Testis (tissue), 2 donors: ENCODE measurements around the gene SEZ6.

ENCODE experiments used
- CTCF ChIP-seq, 3 experiments: fragments of 450-650 bp in 2 of 3; fragments of 200-600 bp in 1 of 3; sonication (generic) in 1 of 3; IDR thresholded peaks; one replicate each; pipeline ENCODE4 v1.5.1; 2016 to 2019; ENCODE audit warnings: antibody characterized with exemption in 3 of 3, mild to moderate bottlenecking in 2 of 3, moderate library complexity in 1 of 3
- POLR2A ChIP-seq: fragments of 450-650 bp; IDR thresholded peaks from one replicate; pipeline ENCODE4 v1.6.1; 2017; ENCODE audit warnings: antibody characterized with exemption, mild to moderate bottlenecking, moderate library complexity

GRCh38 chr17:29049541-29050145 lies 43.8 kb upstream of the SEZ6 start:
- TF ChIP-seq POLR2A (no peak), CTCF (IDR thresholded peaks at IDR 0.05) (no peak)
